WTC11 (cell line): ENCODE data around the gene SPOUT1. TPM values are rescaled to one million over a fixed set of nuclear protein-coding genes. Genes with fewer than 3 reads are reported as not detected.
A peak's percentile ranks its signal among the peaks of the same experiment; 100 is the strongest.

Experiments
- ARID4B ChIP-seq: sonication (generic); formaldehyde crosslinking; IDR thresholded peaks from 2 replicates; pipeline ENCODE4 v1.8.0; 2023; ENCODE audit warnings: missing genetic modification reagents, mild to moderate bottlenecking, borderline replicate concordance
- ATF6 ChIP-seq: sonication (generic); formaldehyde crosslinking; IDR thresholded peaks from 2 replicates; pipeline ENCODE4 v1.8.1; 2023; ENCODE audit warnings: mild to moderate bottlenecking, missing genetic modification reagents
- CREB1 ChIP-seq: sonication (generic); formaldehyde crosslinking; IDR thresholded peaks from 2 replicates; pipeline ENCODE4 v1.8.0; 2023; ENCODE audit warnings: mild to moderate bottlenecking, missing genetic modification reagents
- CREM ChIP-seq: sonication (generic); formaldehyde crosslinking; IDR thresholded peaks from 2 replicates; pipeline ENCODE4 v1.8.1; 2022; ENCODE audit warnings: mild to moderate bottlenecking, missing genetic modification reagents, moderate library complexity
- E2F4 ChIP-seq: sonication (generic); formaldehyde crosslinking; IDR thresholded peaks from 2 replicates; pipeline ENCODE4 v1.8.1; 2022; ENCODE audit warnings: low read depth, mild to moderate bottlenecking, moderate library complexity, missing genetic modification reagents, borderline replicate concordance
- ELF4 ChIP-seq: sonication (generic); formaldehyde crosslinking; IDR thresholded peaks from 2 replicates; pipeline ENCODE4 v1.8.1; 2022; ENCODE audit warnings: low read depth, mild to moderate bottlenecking, moderate library complexity, missing genetic modification reagents
- FOXJ3 ChIP-seq: sonication (generic); formaldehyde crosslinking; IDR thresholded peaks from 2 replicates; pipeline ENCODE4 v1.9.0; 2021; ENCODE audit warnings: missing genetic modification reagents, mild to moderate bottlenecking, borderline replicate concordance
- GABPB1 ChIP-seq: sonication (generic); formaldehyde crosslinking; IDR thresholded peaks from 2 replicates; pipeline ENCODE4 v1.8.1; 2023; ENCODE audit warnings: mild to moderate bottlenecking, missing genetic modification reagents
- JAZF1 ChIP-seq: fragments of 250-450 bp; sonication (Bioruptor Pico); IDR thresholded peaks from 2 replicates; pipeline ENCODE4 v1.9.0; 2021; ENCODE audit warnings: moderate library complexity, mild to moderate bottlenecking, inconsistent platforms
- JUN ChIP-seq: sonication (generic); formaldehyde crosslinking; IDR thresholded peaks from 2 replicates; pipeline ENCODE4 v1.8.0; 2023; ENCODE audit warnings: mild to moderate bottlenecking, missing genetic modification reagents
- MYBL2 ChIP-seq: sonication (generic); formaldehyde crosslinking; IDR thresholded peaks from 2 replicates; pipeline ENCODE4 v1.8.1; 2023; ENCODE audit warnings: mild to moderate bottlenecking, moderate library complexity, missing genetic modification reagents
- NR2C2 ChIP-seq: sonication (generic); formaldehyde crosslinking; IDR thresholded peaks from 2 replicates; pipeline ENCODE4 v1.8.0; 2022; ENCODE audit warnings: mild to moderate bottlenecking, missing genetic modification reagents
- PRRX2 ChIP-seq: fragments of 250-450 bp; sonication (Bioruptor Pico); IDR thresholded peaks from 2 replicates; pipeline ENCODE4 v1.8.0; 2021; ENCODE audit warnings: mild to moderate bottlenecking
- RELA ChIP-seq: sonication (generic); formaldehyde crosslinking; IDR thresholded peaks from 2 replicates; pipeline ENCODE4 v1.8.1; 2022; ENCODE audit warnings: missing genetic modification reagents, mild to moderate bottlenecking, borderline replicate concordance
- USF1 ChIP-seq: sonication (generic); formaldehyde crosslinking; IDR thresholded peaks from 2 replicates; pipeline ENCODE4 v1.8.0; 2022; ENCODE audit warnings: mild to moderate bottlenecking, missing genetic modification reagents
- ZBTB43 ChIP-seq: sonication (generic); formaldehyde crosslinking; IDR thresholded peaks from 2 replicates; pipeline ENCODE4 v1.8.1; 2023; ENCODE audit warnings: mild to moderate bottlenecking, missing genetic modification reagents
- ZNF121 ChIP-seq: sonication (generic); formaldehyde crosslinking; IDR thresholded peaks from 2 replicates; pipeline ENCODE4 v1.8.0; 2023; ENCODE audit warnings: missing genetic modification reagents
- ZNF138 ChIP-seq: sonication (generic); formaldehyde crosslinking; conservative IDR thresholded peaks from 2 replicates; pipeline ENCODE4 v1.8.1; 2022; ENCODE audit warnings: mild to moderate bottlenecking, moderate library complexity, missing genetic modification reagents
- ZNF317 ChIP-seq: sonication (generic); formaldehyde crosslinking; IDR thresholded peaks from 2 replicates; pipeline ENCODE4 v1.8.1; 2023; ENCODE audit warnings: low read depth, mild to moderate bottlenecking, moderate library complexity, missing genetic modification reagents, borderline replicate concordance
- ZNF423 ChIP-seq: fragments of 250-450 bp; sonication (Bioruptor Pico); IDR thresholded peaks from 2 replicates; pipeline ENCODE4 v2.1.2; 2022; ENCODE audit warnings: mild to moderate bottlenecking, moderate library complexity
- ZNF512 ChIP-seq: sonication (generic); formaldehyde crosslinking; IDR thresholded peaks from 2 replicates; pipeline ENCODE4 v1.8.1; 2022; ENCODE audit warnings: missing genetic modification reagents, borderline replicate concordance
- ZSCAN18 ChIP-seq: fragments of 250-450 bp; sonication (Bioruptor Pico); IDR thresholded peaks from 2 replicates; pipeline ENCODE4 v2.1.2; 2022; ENCODE audit warnings: mild to moderate bottlenecking, moderate library complexity
- total RNA-seq: library from RNA; stranded (reverse); gene quantifications from 3 replicates; pipeline ENCODE4 v1.2.3, GENCODE V29; 2021

The SPOUT1 gene
- total RNA-seq, 1 experiment from 2014 or later: 79.3 TPM

- TF ChIP-seq ZNF512 (CRISPR knock-in tag) (no peak), MYBL2 (CRISPR knock-in tag) (no peak), ZSCAN18 (CRISPR knock-in tag) (no peak), CREM (CRISPR knock-in tag) (no peak), ELF4 (CRISPR knock-in tag) (no peak), PRRX2 (CRISPR knock-in tag) (0 out of 2 replicates have a peak, but pooled peaks have one; percentile 39), FOXJ3 (CRISPR knock-in tag) (no peak), ZNF138 (no peak), ATF6 (no peak), ZNF423 (no peak; the same call in 1 of the 2 replicates), USF1 (CRISPR knock-in tag) (no peak), JAZF1 (CRISPR knock-in tag) (no peak), ZNF317 (CRISPR knock-in tag) (peak; percentile 55; the same call in 1 of the 2 replicates), GABPB1 (CRISPR knock-in tag) (no peak), CREB1 (CRISPR knock-in tag) (peak; percentile 72; the same call in 1 of the 2 replicates), ZBTB43 (CRISPR knock-in tag) (peak; percentile 50; the same call in 1 of the 2 replicates), ARID4B (peak; percentile 41; the same call in 1 of the 2 replicates), ZNF121 (CRISPR knock-in tag) (no peak; the same call in 1 of the 2 replicates), RELA (peak; percentile 86), JUN (CRISPR knock-in tag) (no peak; the same call in 1 of the 2 replicates), E2F4 (CRISPR knock-in tag) (peak; percentile 69; the same call in 1 of the 2 replicates), NR2C2 (CRISPR knock-in tag) (0 out of 2 replicates have a peak, but pooled peaks have one; percentile 23)
Measured at GRCh38 chr9:128818839-128819715, 10.5 kb downstream of the SPOUT1 start (continued).
